SK-N-SH treated with all-trans-retinoic acid at 6 μM for 48 hours (cell line): ENCODE measurements around the gene LRIF1.
"Not testable (repeated sequence)": the region's sequence is repeated elsewhere in the genome, so short reads cannot be mapped to it uniquely, and the experiment has no call there.

Experiments
- ARNTL ChIP-seq: fragments of 450-650 bp; formaldehyde crosslinking; IDR thresholded peaks from 2 replicates; pipeline ENCODE4 v1.5.0; 2020; ENCODE audit warnings: low read depth, mild to moderate bottlenecking, moderate library complexity, borderline replicate concordance
- CSRNP3 ChIP-seq: fragments of 250-450 bp; sonication (Bioruptor Pico); IDR thresholded peaks from 2 replicates; pipeline ENCODE4 v1.5.1; 2021; ENCODE audit warnings: mild to moderate bottlenecking, moderate library complexity
- ISL1 ChIP-seq: fragments of 250-450 bp; sonication (Bioruptor Pico); IDR thresholded peaks from 2 replicates; pipeline ENCODE4 v2.1.2; 2022; ENCODE audit warnings: mild to moderate bottlenecking, moderate library complexity
- POU6F1 ChIP-seq: fragments of 250-450 bp; sonication (Bioruptor Pico); IDR thresholded peaks from 2 replicates; pipeline ENCODE4 v1.8.0; 2021; ENCODE audit warnings: low read depth, mild to moderate bottlenecking, moderate library complexity, borderline replicate concordance
- PPARA ChIP-seq: fragments of 250-450 bp; sonication (Bioruptor Pico); IDR thresholded peaks from 2 replicates; pipeline ENCODE4 v1.5.0; 2020; ENCODE audit warnings: mild to moderate bottlenecking, borderline replicate concordance
- SNAI2 ChIP-seq: fragments of 250-450 bp; sonication (Bioruptor Pico); IDR thresholded peaks from 2 replicates; pipeline ENCODE4 v1.5.0; 2020; ENCODE audit warnings: mild to moderate bottlenecking, moderate library complexity
- ZNF70 ChIP-seq: fragments of 450-650 bp; formaldehyde crosslinking; IDR thresholded peaks from 2 replicates; pipeline ENCODE4 v1.5.0; 2020; ENCODE audit warnings: mild to moderate bottlenecking, moderate library complexity
- TF ChIP-seq, protein P1 (sequence below): fragments of 250-450 bp; sonication (Bioruptor Pico); IDR thresholded peaks from 2 replicates; pipeline ENCODE4 v1.8.0; 2020; ENCODE audit warnings: mild to moderate bottlenecking, moderate library complexity, borderline replicate concordance

- TF ChIP-seq ISL1 (CRISPR knock-in tag); PPARA (CRISPR knock-in tag); POU6F1 (CRISPR knock-in tag); ARNTL; ZNF70 (CRISPR knock-in tag); CSRNP3 (CRISPR knock-in tag); SNAI2 (CRISPR knock-in tag): not testable (repeated sequence)
- TF ChIP-seq, protein P1, sequence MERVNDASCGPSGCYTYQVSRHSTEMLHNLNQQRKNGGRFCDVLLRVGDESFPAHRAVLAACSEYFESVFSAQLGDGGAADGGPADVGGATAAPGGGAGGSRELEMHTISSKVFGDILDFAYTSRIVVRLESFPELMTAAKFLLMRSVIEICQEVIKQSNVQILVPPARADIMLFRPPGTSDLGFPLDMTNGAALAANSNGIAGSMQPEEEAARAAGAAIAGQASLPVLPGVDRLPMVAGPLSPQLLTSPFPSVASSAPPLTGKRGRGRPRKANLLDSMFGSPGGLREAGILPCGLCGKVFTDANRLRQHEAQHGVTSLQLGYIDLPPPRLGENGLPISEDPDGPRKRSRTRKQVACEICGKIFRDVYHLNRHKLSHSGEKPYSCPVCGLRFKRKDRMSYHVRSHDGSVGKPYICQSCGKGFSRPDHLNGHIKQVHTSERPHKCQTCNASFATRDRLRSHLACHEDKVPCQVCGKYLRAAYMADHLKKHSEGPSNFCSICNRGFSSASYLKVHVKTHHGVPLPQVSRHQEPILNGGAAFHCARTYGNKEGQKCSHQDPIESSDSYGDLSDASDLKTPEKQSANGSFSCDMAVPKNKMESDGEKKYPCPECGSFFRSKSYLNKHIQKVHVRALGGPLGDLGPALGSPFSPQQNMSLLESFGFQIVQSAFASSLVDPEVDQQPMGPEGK: not testable (repeated sequence)
Observed at GRCh38 chr1:110931097-110931496, 32.6 kb downstream of the LRIF1 start.
